ENCODE results near the gene CEP112.

DNA sequence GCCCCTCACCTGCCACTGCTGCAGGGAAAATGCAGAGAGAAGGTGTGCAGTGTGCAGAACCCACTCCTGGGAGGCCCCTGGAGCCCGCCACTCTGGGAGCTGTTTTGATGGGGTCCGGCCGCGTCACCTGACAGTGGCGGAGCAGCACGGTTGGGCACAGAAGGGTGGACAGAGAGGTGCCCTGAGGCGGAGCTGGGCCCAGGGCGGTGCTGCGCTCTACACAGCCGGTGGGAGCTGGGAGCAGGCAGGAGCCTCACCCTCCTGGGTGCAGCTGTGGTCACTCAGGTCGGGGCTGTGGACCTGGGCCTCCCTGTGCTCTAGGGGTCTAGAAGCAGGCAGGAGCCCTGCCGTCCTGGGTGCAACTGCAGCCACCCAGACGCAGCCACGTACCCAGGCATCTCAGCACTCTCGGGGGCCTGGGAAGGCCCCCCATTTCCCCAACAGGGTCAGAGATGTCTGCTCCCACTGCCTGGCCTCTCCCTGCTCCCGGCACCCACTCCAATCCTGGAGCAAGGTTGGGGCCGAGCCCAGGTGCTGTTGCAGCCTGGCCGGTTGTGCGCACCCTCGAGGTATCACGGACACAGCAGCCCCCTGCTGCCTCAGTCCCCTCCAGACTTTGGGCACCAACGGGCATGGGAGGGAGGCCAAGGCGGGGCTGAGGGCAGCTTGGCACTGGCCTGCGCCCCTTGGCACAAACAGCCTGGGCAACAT is 326.1 kb downstream of the CEP112 start:
- TF ChIP-seq ZNF274 (CRISPR knock-in tag; IDR thresholded peaks at IDR 0.05) (no peak), REPIN1 (CRISPR knock-in tag; IDR thresholded peaks at IDR 0.05; ENCODE audit: borderline replicate concordance, low read depth) (no peak)
- TF ChIP-seq, protein P1, sequence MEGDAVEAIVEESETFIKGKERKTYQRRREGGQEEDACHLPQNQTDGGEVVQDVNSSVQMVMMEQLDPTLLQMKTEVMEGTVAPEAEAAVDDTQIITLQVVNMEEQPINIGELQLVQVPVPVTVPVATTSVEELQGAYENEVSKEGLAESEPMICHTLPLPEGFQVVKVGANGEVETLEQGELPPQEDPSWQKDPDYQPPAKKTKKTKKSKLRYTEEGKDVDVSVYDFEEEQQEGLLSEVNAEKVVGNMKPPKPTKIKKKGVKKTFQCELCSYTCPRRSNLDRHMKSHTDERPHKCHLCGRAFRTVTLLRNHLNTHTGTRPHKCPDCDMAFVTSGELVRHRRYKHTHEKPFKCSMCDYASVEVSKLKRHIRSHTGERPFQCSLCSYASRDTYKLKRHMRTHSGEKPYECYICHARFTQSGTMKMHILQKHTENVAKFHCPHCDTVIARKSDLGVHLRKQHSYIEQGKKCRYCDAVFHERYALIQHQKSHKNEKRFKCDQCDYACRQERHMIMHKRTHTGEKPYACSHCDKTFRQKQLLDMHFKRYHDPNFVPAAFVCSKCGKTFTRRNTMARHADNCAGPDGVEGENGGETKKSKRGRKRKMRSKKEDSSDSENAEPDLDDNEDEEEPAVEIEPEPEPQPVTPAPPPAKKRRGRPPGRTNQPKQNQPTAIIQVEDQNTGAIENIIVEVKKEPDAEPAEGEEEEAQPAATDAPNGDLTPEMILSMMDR (CRISPR knock-in tag; IDR thresholded peaks at IDR 0.05), result no peak

Measured in HepG2 (cell line).